PC-9 (cell line): ENCODE results near the gene SSC4D.

Source experiments
- CTCF ChIP-seq: fragments of 200-600 bp; sonication (generic); conservative IDR thresholded peaks from 2 replicates; pipeline ENCODE4 v1.6.1; 2017; ENCODE audit warnings: mixed run types, antibody characterized with exemption, mild to moderate bottlenecking, moderate library complexity
- EZH2 ChIP-seq: fragments of 200-600 bp; sonication (generic); IDR thresholded peaks from 2 replicates; pipeline ENCODE4 v1.8.0; 2017; ENCODE audit warnings: antibody characterized with exemption, low read depth

- no peak for TF ChIP-seq CTCF
- no peak for TF ChIP-seq EZH2
These were observed 50.9 kb downstream of the SSC4D start, which contains the start of gene YWHAG for GRCh38 chr7:76358481-76359110.
